Measurements from ENCODE around the gene MCU.

The MCU gene

GRCh38 chr10:72809006-72809405, 117.1 kb downstream of the MCU start:
- DNase-seq: no peak

GRCh38 chr10:72810976-72811375, 119.0 kb downstream of the MCU start:
- no peak for DNase-seq

GRCh38 chr10:72812415-72812752, 120.4 kb downstream of the MCU start:
- no peak for DNase-seq

- DNase-seq: no peak
Observed at GRCh38 chr10:72812753-72813430, 120.9 kb downstream of the MCU start.

GRCh38 chr10:72814099-72814790, 122.3 kb downstream of the MCU start:
- no peak for DNase-seq

- no peak for DNase-seq
Observed at GRCh38 chr10:72816565-72816964, 124.6 kb downstream of the MCU start.

- DNase-seq: no peak
Observed at GRCh38 chr10:72818076-72818475, 126.1 kb downstream of the MCU start.

- no peak for DNase-seq
Observed at GRCh38 chr10:72819053-72819452, 127.1 kb downstream of the MCU start.

GRCh38 chr10:72821606-72822005, 129.7 kb downstream of the MCU start:
- DNase-seq: no peak

- no peak for DNase-seq
Observed at GRCh38 chr10:72822342-72822986, 130.5 kb downstream of the MCU start.

GRCh38 chr10:72825163-72825562, 133.2 kb downstream of the MCU start:
- no peak for DNase-seq

- DNase-seq: no peak
Observed at GRCh38 chr10:72826346-72826745, 134.4 kb downstream of the MCU start.

GRCh38 chr10:72828294-72828693, 136.4 kb downstream of the MCU start:
- DNase-seq: no peak

GRCh38 chr10:72830625-72831024, 138.7 kb downstream of the MCU start:
- no peak for DNase-seq

GRCh38 chr10:72831696-72832409, 139.9 kb downstream of the MCU start:
- DNase-seq: no peak

- DNase-seq: no peak
Observed at GRCh38 chr10:72832701-72833100, 140.8 kb downstream of the MCU start.

- DNase-seq: no peak
Observed at GRCh38 chr10:72834183-72834825, 142.4 kb downstream of the MCU start.

GRCh38 chr10:72840319-72840718, 148.4 kb downstream of the MCU start:
- DNase-seq: no peak

GRCh38 chr10:72841487-72841886, 149.5 kb downstream of the MCU start:
- DNase-seq: no peak

- no peak for DNase-seq
Observed at GRCh38 chr10:72842164-72842563, 150.2 kb downstream of the MCU start.

- DNase-seq: no peak
Observed at GRCh38 chr10:72846238-72846637, 154.3 kb downstream of the MCU start.

- no peak for DNase-seq
Observed at GRCh38 chr10:72847681-72848080, 155.7 kb downstream of the MCU start.

GRCh38 chr10:72850861-72851260, 158.9 kb downstream of the MCU start:
- no peak for DNase-seq
